D721Med (cell line): ENCODE results near the gene NBEA.

Experiments
- DNase-seq: peaks from one replicate; pipeline ENCODE4 v3.0.0; 2011; ENCODE audit warnings: low spot score; ENCODE audit not compliant: insufficient read length
- FAIRE-seq: peaks from 2 replicates; lab custom pipeline; 2011; peaks lifted over from hg19 to GRCh38; lab: Jason Lieb, UNC
- TF ChIP-seq, protein P1 (sequence below): IDR thresholded peaks from 2 replicates; pipeline ENCODE4 v1.5.1; 2012; ENCODE audit warnings: mild to moderate bottlenecking, control low read depth; ENCODE audit not compliant: insufficient read depth; ENCODE audit errors: missing control alignments

Gene NBEA

DNA sequence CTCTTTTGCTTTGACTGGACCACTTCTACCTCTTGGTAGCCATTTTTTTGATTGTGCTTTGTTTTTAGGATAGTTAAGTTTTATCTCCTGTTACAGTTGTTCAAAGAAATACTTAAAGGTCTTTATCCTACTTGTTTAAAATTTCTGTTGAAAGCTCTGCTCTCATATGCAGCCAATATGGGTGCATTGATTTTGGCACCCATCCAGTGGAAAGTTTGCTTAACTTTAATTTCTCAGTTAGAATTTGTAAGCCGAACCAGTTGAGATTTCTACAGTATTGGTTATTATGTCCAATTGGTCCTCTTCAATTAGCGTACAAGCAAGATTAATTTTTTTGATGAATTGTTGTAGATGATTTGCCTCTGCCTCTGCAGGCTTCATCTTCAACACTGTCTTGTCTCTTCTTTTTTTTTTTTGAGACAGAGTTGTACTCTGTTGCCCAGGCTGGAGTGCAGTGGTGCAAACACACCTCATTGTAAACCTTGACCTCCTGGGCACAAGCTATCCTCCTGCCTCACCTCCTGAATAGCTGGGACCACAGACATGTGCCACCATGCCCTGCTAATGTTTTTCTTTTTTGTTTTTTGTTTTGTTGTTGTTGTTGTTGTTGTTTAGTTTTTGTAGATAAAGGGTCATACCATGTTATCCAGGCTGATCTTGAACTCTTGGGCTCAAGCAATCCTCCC, 469.1 kb downstream of the NBEA start:
- TF ChIP-seq, protein P1, sequence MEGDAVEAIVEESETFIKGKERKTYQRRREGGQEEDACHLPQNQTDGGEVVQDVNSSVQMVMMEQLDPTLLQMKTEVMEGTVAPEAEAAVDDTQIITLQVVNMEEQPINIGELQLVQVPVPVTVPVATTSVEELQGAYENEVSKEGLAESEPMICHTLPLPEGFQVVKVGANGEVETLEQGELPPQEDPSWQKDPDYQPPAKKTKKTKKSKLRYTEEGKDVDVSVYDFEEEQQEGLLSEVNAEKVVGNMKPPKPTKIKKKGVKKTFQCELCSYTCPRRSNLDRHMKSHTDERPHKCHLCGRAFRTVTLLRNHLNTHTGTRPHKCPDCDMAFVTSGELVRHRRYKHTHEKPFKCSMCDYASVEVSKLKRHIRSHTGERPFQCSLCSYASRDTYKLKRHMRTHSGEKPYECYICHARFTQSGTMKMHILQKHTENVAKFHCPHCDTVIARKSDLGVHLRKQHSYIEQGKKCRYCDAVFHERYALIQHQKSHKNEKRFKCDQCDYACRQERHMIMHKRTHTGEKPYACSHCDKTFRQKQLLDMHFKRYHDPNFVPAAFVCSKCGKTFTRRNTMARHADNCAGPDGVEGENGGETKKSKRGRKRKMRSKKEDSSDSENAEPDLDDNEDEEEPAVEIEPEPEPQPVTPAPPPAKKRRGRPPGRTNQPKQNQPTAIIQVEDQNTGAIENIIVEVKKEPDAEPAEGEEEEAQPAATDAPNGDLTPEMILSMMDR: no peak
- FAIRE-seq (no peak), DNase-seq (no peak)

DNA sequence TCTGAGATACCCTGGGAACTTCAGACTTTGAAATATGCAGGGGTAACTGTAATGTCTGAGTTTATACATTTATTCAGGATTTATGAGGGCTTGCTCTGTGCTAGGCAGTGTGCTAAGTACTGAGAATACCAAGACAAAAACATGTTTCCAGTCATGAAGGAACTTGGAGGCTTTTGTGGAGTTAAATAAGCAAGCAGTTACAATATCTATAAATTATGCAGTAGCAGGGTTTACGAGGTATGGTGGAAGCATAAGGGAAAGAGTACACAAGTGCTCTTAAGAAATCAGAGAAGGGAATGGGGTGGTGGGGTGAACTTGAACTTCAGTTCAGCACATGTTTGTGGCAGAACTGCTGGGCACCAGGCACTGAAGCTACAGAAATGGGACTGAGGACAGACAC, 506.4 kb downstream of the NBEA start:
- no peak for FAIRE-seq

DNA sequence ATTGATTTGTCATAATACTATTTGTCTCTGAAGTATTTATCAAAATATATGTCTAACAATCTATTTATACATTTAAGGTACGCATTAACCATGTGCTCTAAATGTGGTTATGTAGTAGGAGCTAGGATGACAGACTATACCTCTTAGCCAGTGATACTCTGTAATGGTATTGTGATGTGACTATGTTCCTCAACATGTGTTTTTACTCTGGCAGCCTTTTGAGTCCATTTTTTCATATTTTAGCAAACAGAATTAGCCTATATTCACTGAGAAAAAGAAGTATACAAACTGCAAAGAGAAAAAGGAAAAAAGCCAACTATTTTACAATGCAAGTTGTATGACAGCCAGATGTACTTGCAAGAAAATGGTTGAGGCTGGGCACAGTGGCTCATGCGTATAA, 507.8 kb downstream of the NBEA start:
- no peak for FAIRE-seq
- TF ChIP-seq, protein P1: no peak

More for the DNA sequence above, 506.4 kb downstream of the NBEA start:
- TF ChIP-seq, protein P1: no peak
- no peak for DNase-seq

DNA sequence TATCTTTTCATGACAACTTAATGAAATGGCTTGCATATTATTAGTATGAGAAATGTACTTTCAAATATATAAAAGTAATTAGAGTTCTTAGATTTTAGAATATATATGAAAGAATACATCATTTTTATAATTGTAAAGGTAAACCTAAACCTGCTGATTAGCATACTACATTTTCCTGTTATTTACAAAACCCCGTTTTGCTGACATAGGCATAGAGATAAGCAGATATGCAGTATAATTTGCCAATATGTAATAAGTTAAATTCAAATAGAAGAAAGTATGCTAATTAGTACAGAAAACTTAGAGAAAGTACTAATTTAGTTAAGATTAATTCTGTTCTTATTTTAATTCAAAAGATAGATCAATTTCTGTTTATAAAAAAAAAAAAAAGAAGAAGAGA, 513.0 kb downstream of the NBEA start:
- DNase-seq (no peak), FAIRE-seq (no peak)
- TF ChIP-seq, protein P1: no peak

More for the DNA sequence above, 507.8 kb downstream of the NBEA start:
- no peak for DNase-seq

DNA sequence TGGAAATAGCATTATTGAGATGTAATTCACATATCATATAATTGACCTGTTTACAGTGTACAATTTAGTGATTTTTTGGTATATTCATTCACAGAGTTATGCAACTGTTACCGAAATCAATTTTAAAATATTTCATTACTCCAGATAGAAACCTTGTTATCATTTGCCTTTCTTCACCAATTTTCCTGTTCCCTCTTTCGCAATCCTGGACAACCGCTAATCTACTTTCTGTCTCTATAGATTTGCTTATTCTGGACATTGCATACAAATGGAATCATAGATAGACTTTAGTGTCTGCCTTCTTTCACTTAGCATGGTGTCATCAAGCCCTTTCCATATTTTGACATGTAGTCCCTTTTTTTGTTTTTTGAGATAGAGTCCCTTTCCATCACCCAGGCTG, 515.2 kb downstream of the NBEA start:
- DNase-seq (no peak), FAIRE-seq (no peak)
- TF ChIP-seq, protein P1: no peak

DNA sequence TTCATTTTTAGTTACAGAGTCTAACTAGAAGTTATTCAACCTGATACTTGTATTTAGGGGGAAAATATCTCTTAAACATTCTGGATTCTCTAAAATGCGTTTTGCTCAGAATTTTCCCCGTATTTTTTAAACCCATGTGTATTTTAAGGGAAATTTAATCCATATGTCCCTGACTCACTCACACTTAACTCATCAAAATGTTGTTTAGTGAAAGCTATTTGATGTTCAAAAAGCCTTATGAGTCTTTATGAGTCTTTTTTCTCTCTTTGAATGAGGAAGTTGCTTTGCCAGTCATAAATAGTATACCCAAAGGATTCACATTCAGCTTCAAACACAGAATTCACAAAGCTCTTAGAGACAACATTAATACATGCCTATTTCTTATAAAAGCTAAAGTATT, 518.0 kb downstream of the NBEA start:
- FAIRE-seq (no peak), DNase-seq (no peak)
- TF ChIP-seq, protein P1: no peak

DNA sequence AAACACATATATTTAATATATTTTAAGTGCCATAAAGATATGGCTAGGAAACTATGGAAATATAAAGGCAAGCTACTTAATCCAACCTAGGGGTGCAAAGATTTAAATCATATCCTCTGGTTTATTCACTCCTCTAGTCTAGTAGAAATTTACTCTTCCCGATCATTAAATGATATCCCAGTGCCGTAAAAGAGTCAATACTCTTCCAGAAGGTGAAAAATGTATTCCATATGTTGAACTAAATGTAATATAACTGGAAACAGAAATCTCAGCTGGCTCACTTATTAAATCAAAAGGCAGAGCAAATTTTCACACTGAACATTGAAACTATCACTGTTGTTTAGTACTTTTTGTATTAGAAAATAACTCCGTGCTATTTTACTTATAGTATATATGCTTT, 523.3 kb downstream of the NBEA start:
- TF ChIP-seq, protein P1: no peak
- no peak for DNase-seq
- FAIRE-seq: no peak
